ENCODE data around the gene TMEM132D. TPM values are rescaled to one million over a fixed set of nuclear protein-coding genes. Genes with fewer than 3 reads are reported as not detected.

The TMEM132D gene
- total and polyA plus RNA-seq, 2 of the 4 experiments (the other 2 are of a cell fraction) = not detected

GRCh38 chr12:129084875-129085826 is 818.7 kb downstream of the TMEM132D start:
- intact Hi-C loops (cut with micrococcal nuclease) (no loop called here), in situ Hi-C loops (cut with MboI; ENCODE audit: low sequenced_read_pairs) (no loop called here), dilution Hi-C loops (cut with HindIII; ENCODE audit: low sequenced_read_pairs, unreplicated experiment) (no loop called here)
- Histone ChIP-seq H3K9me3 (ENCODE audit: control insufficient read depth, insufficient read depth, low read length) (peaks cover 45% of the 10 kb centered on the region), H3K79me1 (ENCODE audit: low read depth in 1 of 2, low read length in 2 of 2) (no peaks in the 10 kb centered on the region), H3K4me3 (ENCODE audit: insufficient read depth, low read depth, low read length) (no peak overlapping the region), H3K27me3 (ENCODE audit: control insufficient read depth, insufficient read depth, low read length) (no peaks in the 10 kb centered on the region), H3K14ac (replicated peaks; ENCODE audit: low read depth, low read length) (no peak overlapping the region), H2BK20ac (ENCODE audit: low read depth, low read length) (no peak overlapping the region), H3K56ac (ENCODE audit: extremely low read depth, insufficient read depth, low read length) (no peak overlapping the region), H2BK120ac (ENCODE audit: low read depth, low read length) (no peak overlapping the region), H2BK15ac (ENCODE audit: low read depth, low read length) (no peak overlapping the region), H3K9me1 (ENCODE audit: insufficient read depth, low read length) (no peaks in the 10 kb centered on the region), H3K36me3 (ENCODE audit: control insufficient read depth, insufficient read depth, low read length) (no peaks in the 10 kb centered on the region), H3K27ac (ENCODE audit: insufficient read depth, low read length) (no peak overlapping the region), H3K9ac (ENCODE audit: low read depth, low read length) (no peak overlapping the region), H4K91ac (ENCODE audit: insufficient read depth, low read depth, low read length) (no peak overlapping the region), H2AK5ac (ENCODE audit: low read depth, low read length) (no peak overlapping the region), H2AK9ac (replicated peaks; ENCODE audit: low read depth, low read length, poor library complexity) (no peak overlapping the region), H3K4ac (ENCODE audit: low read depth, low read length) (no peak overlapping the region), H3K4me2 (ENCODE audit: low read depth, low read length) (no peak overlapping the region), H4K5ac (ENCODE audit: low read depth, low read length) (no peak overlapping the region), H2AFZ (replicated peaks; ENCODE audit: low read length, poor library complexity) (no peak overlapping the region), H4K20me1 (ENCODE audit: insufficient read depth, low read length) (no peaks in the 10 kb centered on the region), H4K8ac (ENCODE audit: low read depth in 2 of 2, low read length in 2 of 2) (no peak overlapping the region), H3K4me1 (ENCODE audit: control insufficient read depth, insufficient read depth, low read length) (no peaks in the 10 kb centered on the region), H3K18ac (ENCODE audit: low read depth, low read length) (no peak overlapping the region), H3K23ac (ENCODE audit: low read depth, low read length) (no peak overlapping the region), H2BK5ac (ENCODE audit: low read depth, low read length, poor library complexity, severe bottlenecking) (no peak overlapping the region)
- no TSS peak for BruUV-seq (replicated peaks)
- ChIA-PET CTCF (no interaction called here), POLR2A (ENCODE audit: unreplicated experiment) (no interaction called here)
- 44% methylated on average over 6 of the region's 20 CpGs; no CpG with 5 or more reads in 1 of the 2 experiments for WGBS, 2 experiments (ENCODE audit: extremely low coverage in 2 of 2, insufficient read length in 1 of 2)
- ATAC-seq (ENCODE audit: low read depth) = no peak
- DNase-seq = no peak
- TF ChIP-seq BHLHE40 (IDR thresholded peaks at IDR 0.05; ENCODE audit: low read depth, low read length) (no peak), SMC3 (IDR thresholded peaks at IDR 0.05; ENCODE audit: low read depth, low read length) (no peak), RCOR1 (IDR thresholded peaks at IDR 0.05; ENCODE audit: insufficient replicate concordance, low read length) (no peak), MXI1 (IDR thresholded peaks at IDR 0.05; ENCODE audit: borderline replicate concordance, low read depth, low read length) (no peak), RFX5 (IDR thresholded peaks at IDR 0.05; ENCODE audit: low read depth, low read length) (no peak), POLR2A (IDR thresholded peaks at IDR 0.05; ENCODE audit: low read depth, low read length) (no peak), CHD1 (IDR thresholded peaks at IDR 0.05; ENCODE audit: low read depth, low read length) (no peak), ELK1 (IDR thresholded peaks at IDR 0.05; ENCODE audit: borderline replicate concordance, low read depth, low read length) (no peak), NFE2L2 (IDR thresholded peaks at IDR 0.05; ENCODE audit: low read depth, low read length) (no peak), MAZ (IDR thresholded peaks at IDR 0.05; ENCODE audit: borderline replicate concordance, low read depth, low read length) (no peak), CEBPB (IDR thresholded peaks at IDR 0.05; ENCODE audit: low read depth, low read length) (no peak), RAD21 (IDR thresholded peaks at IDR 0.05; ENCODE audit: low read length) (no peak), FOS (IDR thresholded peaks at IDR 0.05; ENCODE audit: low read depth, low read length) (no peak)
- TF ChIP-seq, protein P1, sequence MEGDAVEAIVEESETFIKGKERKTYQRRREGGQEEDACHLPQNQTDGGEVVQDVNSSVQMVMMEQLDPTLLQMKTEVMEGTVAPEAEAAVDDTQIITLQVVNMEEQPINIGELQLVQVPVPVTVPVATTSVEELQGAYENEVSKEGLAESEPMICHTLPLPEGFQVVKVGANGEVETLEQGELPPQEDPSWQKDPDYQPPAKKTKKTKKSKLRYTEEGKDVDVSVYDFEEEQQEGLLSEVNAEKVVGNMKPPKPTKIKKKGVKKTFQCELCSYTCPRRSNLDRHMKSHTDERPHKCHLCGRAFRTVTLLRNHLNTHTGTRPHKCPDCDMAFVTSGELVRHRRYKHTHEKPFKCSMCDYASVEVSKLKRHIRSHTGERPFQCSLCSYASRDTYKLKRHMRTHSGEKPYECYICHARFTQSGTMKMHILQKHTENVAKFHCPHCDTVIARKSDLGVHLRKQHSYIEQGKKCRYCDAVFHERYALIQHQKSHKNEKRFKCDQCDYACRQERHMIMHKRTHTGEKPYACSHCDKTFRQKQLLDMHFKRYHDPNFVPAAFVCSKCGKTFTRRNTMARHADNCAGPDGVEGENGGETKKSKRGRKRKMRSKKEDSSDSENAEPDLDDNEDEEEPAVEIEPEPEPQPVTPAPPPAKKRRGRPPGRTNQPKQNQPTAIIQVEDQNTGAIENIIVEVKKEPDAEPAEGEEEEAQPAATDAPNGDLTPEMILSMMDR (conservative IDR thresholded peaks at IDR 0.05; ENCODE audit: low read depth, low read length) = no peak
- TF ChIP-seq, protein P2, sequence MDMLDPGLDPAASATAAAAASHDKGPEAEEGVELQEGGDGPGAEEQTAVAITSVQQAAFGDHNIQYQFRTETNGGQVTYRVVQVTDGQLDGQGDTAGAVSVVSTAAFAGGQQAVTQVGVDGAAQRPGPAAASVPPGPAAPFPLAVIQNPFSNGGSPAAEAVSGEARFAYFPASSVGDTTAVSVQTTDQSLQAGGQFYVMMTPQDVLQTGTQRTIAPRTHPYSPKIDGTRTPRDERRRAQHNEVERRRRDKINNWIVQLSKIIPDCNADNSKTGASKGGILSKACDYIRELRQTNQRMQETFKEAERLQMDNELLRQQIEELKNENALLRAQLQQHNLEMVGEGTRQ (IDR thresholded peaks at IDR 0.05; ENCODE audit: low read depth, low read length) = no peak
